ENCODE results near the gene ADGRD1.

Gene ADGRD1

DNA sequence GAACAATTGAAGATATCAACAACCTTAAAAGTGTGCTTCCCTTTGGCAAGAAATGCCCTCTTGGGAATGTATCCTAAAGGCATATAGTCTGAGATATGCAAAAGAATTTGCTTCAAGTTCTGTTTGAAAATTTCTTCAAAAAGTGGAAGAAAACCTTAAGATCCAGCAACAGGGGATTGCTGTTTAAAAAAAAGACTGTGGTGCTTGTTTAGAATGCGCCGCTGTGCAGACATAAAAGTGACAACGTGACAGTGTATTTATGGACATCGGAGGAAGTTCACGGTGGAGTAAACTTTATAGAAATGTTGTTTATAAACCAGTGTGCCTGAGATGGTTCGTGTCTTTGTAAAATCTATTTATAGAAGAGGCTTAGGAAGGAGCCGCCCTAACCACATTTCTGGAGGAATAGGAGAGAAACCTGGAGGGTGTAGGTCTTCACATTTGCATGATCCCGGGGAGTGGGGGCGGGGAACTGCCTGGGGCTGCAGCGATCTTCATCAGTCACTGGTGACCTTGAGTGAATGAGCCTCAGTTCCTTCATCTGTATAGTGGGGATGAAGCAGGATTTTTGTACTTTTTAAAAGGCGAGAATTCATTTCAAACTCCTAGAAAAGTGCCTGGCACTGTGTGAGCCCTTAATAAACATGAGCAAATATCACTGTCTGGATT, 27.5 kb downstream of the ADGRD1 start:
- no peak overlapping the region for H3K4me3 Mint-ChIP-seq
- H3K9me3 Mint-ChIP-seq: no peaks in the 10 kb centered on the region
- H3K36me3 Mint-ChIP-seq (ENCODE audit: low read depth): no peaks in the 10 kb centered on the region
- H3K27ac Mint-ChIP-seq: no peak overlapping the region
- H3K4me1 Mint-ChIP-seq: peaks cover 10% of the 10 kb centered on the region
- peaks cover 25% of the 10 kb centered on the region for H3K27me3 Mint-ChIP-seq
- DNase-seq (no peak), ATAC-seq (no peak)

DNA sequence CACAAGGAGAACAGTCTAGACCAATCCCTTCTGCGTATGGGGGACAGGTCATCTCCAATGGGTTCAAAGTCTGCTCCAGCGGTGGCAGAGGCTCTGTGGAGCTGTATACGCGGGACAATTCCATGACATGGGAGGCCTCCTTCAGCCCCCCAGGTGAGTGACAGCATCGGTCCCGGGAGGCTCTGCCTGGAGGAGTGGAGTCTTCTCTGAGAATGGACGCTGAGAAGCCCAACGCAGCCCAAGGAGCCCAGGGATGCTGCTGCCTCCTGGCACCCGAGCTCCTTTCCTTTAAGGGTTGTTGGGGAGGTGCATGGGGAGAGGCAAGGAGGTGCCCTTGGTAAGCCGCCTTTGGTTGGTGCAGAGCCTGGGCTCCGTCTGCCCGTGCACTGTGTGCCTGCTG, 28.2 kb downstream of the ADGRD1 start:
- Mint-ChIP-seq H3K4me1 (peaks cover 10% of the 10 kb centered on the region), H3K27me3 (peaks cover 25% of the 10 kb centered on the region), H3K9me3 (no peaks in the 10 kb centered on the region), H3K36me3 (ENCODE audit: low read depth) (no peaks in the 10 kb centered on the region), H3K27ac (no peak overlapping the region), H3K4me3 (no peak overlapping the region)
- DNase-seq (no peak), ATAC-seq (no peak)

DNA sequence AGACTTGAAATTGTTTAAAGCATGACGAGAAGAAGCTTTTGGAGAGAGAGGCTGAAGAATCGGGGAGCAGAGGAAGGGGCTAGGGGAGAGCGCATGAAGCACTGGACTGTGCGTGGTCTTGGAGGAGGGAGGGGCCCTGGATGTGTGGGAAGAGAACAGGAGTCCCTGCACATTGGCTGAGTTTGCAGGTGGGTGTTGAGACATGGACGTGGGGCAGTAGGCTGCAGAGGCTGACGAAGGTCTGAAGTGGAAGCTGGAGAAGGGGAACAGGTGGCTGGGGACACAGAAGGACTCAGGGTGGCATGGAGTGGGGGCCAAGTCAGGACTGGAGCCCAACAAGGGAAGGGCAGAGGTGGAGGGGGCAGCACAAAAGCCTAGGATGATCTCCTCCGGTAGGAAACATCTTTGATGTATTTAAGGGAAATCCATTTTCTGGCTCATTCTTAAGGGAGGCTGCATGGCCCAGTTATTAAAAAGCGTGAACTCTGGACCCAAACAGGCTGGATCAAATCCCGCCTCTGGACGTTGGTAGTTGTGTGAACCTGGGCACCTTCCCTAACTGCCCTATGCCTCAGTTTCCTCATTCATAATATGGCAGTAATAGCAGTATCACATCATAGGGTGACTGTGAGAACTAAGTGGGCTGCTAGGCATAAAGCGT, 29.0 kb downstream of the ADGRD1 start:
- no peak for ATAC-seq
- H3K36me3 Mint-ChIP-seq (ENCODE audit: low read depth): no peaks in the 10 kb centered on the region
- DNase-seq: no peak
- H3K4me3 Mint-ChIP-seq: no peak overlapping the region
- peaks cover 28% of the 10 kb centered on the region for H3K27me3 Mint-ChIP-seq
- peaks cover 10% of the 10 kb centered on the region for H3K4me1 Mint-ChIP-seq
- H3K27ac Mint-ChIP-seq: no peak overlapping the region
- no peaks in the 10 kb centered on the region for H3K9me3 Mint-ChIP-seq

DNA sequence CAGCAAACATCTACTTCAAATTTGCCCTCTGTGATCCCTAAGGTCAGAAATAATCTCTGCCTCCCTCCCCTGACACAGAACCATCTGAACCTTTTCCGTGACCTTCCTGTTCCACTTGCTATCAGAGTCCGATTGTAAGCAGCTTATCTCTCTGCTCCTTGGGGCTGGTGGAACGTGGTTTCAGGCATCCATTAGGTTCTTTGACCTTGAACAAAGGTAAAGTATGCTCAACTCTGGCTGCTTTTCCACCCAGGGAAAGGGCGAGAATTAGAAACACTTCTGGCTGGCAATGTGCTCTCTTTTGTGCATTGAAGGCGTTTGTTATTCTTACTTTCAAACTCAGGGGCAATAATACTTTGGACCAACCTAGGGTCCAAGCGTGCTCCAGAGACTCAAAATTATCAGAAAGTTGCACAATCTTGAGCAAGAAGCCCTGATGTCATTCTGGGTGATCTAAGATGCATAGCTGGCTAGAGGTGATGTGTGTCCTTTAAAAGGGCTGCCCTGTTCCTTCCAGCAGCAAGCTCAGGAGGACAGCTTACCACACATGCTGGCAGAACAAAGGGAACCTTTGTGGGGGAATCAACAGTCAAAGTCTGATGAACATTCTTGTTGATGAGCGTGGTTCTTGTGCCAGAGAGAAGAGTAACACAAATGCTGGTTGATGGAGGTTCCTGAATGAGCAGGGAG, 29.8 kb downstream of the ADGRD1 start:
- no peak overlapping the region for H3K27ac Mint-ChIP-seq
- no peaks in the 10 kb centered on the region for H3K36me3 Mint-ChIP-seq (ENCODE audit: low read depth)
- peaks cover 10% of the 10 kb centered on the region for H3K4me1 Mint-ChIP-seq
- DNase-seq (no peak), ATAC-seq (no peak)
- H3K9me3 Mint-ChIP-seq: no peaks in the 10 kb centered on the region
- H3K27me3 Mint-ChIP-seq: peaks cover 32% of the 10 kb centered on the region
- no peak overlapping the region for H3K4me3 Mint-ChIP-seq

DNA sequence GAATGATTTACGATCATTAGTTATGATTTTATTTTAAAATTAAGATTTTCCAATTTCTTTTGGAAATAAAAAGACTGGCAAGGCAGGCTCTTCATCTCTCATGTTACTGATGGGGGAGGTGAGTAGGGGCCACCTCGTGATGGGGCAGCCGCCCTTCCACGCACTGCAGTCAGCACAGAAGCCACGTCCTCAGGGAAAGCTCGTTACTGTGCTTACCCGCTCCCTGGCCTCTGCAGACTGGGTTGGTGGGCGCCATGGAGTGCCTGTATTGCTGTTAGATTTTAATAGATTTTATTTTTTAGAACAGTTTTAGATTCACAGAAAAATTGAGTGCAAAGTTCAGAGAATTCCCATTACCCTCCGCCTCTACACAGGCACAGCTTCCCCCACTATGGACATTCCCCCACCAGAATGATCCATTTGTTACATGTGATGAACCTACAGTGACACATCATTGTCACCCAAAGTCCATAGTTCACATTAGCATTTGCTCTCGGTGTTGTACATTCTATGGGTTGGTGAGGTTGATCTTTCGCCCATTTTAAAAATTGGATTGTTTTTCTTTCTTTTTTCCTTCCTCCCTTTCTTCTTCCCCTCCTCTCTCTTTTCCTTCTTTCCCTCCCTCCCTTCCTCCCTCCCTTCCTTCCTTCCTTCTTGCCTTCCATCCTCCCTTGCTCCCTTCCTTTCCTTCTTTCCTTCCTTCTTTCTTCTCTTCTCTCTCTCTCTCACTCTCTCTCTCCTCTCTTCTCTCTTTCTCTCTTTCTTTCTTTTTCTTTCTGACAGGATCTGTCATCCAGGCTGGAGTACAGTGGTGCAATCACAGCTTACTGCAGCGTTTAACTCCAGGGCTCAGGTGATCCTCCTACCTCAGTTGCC, 30.7 kb downstream of the ADGRD1 start:
- no peaks in the 10 kb centered on the region for H3K36me3 Mint-ChIP-seq (ENCODE audit: low read depth)
- H3K4me3 Mint-ChIP-seq: no peak overlapping the region
- H3K27ac Mint-ChIP-seq: no peak overlapping the region
- no peak for ATAC-seq
- peaks cover 32% of the 10 kb centered on the region for H3K27me3 Mint-ChIP-seq
- no peaks in the 10 kb centered on the region for H3K9me3 Mint-ChIP-seq
- DNase-seq: no peak
- H3K4me1 Mint-ChIP-seq: peaks cover 10% of the 10 kb centered on the region

DNA sequence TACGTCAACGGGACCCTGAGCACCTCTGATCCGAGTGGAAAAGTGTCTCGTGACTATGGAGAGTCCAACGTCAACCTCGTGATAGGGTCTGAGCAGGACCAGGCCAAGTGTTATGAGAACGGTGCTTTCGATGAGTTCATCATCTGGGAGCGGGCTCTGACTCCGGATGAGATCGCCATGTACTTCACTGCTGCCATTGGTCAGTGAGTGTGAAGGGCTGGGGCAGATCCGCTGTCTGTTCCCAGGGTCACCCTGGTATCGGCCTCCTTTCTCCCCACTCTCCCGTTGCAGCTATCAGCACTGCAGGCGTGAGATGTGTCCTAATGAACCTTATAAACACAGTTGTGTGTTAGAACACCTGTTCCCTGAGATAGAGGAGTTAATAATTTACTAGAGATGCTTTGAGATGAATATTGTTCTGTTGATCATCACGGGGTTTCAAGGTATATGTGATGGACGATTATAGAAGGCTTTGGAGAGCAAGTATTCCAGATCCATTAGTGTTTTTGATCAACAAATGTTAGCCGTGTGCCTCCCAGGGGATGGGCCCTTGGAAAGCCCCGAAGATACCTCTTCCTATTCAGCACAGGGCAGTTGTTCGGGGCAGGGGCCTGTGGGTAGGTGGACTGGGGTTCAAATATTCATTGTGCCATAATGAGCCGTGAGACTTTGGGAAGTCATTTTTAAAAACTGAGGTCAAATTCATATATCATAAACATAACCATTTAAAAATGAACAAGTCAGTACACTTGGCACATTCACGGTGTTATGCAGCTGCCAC, 33.6 kb downstream of the ADGRD1 start:
- Mint-ChIP-seq H3K4me1 (peaks cover 4% of the 10 kb centered on the region), H3K27ac (no peak overlapping the region), H3K4me3 (no peak overlapping the region), H3K27me3 (peaks cover 27% of the 10 kb centered on the region), H3K9me3 (no peaks in the 10 kb centered on the region), H3K36me3 (ENCODE audit: low read depth) (no peaks in the 10 kb centered on the region)
- ATAC-seq (no peak), DNase-seq (no peak)

DNA sequence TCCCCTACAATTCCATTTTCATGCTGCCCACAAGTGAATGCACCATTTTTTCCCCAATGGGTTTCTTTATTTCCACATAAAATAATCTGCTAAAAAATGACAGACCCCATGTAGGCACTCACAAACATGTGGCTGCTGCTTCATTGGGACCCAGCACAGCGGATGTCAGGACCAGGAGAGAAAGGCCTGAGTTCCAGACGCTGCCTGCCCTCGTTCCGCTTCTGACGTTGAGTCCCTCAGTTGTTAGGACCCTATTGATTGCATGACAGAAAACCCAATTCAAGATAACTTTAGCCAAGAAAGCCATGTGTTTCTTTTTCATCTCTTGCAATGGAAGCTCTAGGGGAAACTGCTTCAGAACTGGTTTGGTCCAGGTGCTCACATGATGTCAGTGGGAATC, 34.6 kb downstream of the ADGRD1 start:
- Mint-ChIP-seq H3K27ac (no peak overlapping the region), H3K27me3 (peaks cover 24% of the 10 kb centered on the region), H3K9me3 (no peaks in the 10 kb centered on the region), H3K36me3 (ENCODE audit: low read depth) (no peaks in the 10 kb centered on the region), H3K4me1 (peaks cover 2% of the 10 kb centered on the region), H3K4me3 (no peak overlapping the region)
- DNase-seq (no peak), ATAC-seq (no peak)

DNA sequence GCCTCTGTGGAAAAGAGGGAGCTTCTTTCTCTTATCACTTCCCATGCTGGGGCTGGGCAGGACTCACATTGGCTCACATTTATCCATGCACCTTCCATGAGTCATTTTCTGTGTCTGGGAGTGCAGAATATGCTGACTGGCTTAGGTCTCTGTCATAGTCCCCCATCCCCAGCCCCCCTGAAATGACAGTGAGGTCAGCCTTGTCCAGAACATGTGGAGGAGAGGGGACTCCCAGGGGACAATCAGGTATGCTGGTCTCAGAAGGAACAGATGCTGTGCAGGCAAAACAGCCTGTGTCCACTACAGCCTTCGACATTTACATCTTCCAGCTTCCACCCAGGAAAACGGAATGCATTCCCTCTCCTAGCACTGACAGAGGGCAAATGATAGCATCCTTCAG, 35.0 kb downstream of the ADGRD1 start:
- Mint-ChIP-seq H3K4me1 (peaks cover 2% of the 10 kb centered on the region), H3K36me3 (ENCODE audit: low read depth) (no peaks in the 10 kb centered on the region), H3K27ac (no peak overlapping the region), H3K4me3 (no peak overlapping the region), H3K9me3 (no peaks in the 10 kb centered on the region), H3K27me3 (peaks cover 23% of the 10 kb centered on the region)
- ATAC-seq (no peak), DNase-seq (no peak)

DNA sequence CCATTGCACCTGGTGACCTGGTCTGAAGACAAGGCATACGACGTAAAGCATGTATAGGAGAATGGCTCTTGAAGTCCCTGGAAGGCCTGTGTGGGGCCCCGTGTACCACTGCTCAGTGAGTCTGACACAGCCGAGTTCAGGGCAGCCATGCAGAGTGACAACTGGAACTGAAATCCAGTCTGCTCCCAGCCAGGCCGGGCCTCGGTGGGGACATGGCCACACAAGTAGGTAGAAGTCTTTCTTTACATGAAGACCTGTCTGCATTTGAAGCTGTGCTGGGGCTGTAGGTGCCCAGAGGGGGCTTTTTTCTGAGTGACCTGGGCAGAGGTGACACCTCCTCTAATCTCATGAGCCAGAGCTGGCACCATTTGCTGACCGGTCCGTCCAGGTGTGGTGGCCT, 35.7 kb downstream of the ADGRD1 start:
- DNase-seq (no peak), ATAC-seq (no peak)
- Mint-ChIP-seq H3K4me1 (peaks cover 2% of the 10 kb centered on the region), H3K9me3 (no peaks in the 10 kb centered on the region), H3K36me3 (ENCODE audit: low read depth) (no peaks in the 10 kb centered on the region), H3K27ac (no peak overlapping the region), H3K4me3 (no peak overlapping the region), H3K27me3 (peaks cover 23% of the 10 kb centered on the region)

DNA sequence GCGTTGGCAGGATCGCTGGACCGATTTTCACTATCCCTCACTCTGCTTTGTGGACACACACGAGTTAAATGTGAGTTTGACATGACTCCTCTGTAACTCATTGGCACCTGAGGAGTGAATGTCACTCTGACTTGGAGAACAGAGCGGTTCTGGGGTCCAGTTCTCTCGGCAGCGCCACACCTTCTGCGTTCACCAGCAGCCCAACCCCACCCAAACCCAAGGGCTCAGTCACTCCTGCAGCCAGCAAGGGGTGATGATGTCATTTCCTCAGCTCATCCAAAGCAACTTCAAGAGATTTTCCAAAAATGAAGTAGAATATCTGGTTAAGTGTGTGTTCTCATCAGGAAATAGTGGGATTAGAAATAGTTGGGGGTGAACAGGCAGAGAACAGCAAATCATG, 36.3 kb downstream of the ADGRD1 start:
- H3K27ac Mint-ChIP-seq: no peak overlapping the region
- ATAC-seq (no peak), DNase-seq (no peak)
- no peak overlapping the region for H3K4me3 Mint-ChIP-seq
- no peaks in the 10 kb centered on the region for H3K36me3 Mint-ChIP-seq (ENCODE audit: low read depth)
- H3K4me1 Mint-ChIP-seq: peaks cover 4% of the 10 kb centered on the region
- H3K9me3 Mint-ChIP-seq: no peaks in the 10 kb centered on the region
- H3K27me3 Mint-ChIP-seq: peaks cover 21% of the 10 kb centered on the region

DNA sequence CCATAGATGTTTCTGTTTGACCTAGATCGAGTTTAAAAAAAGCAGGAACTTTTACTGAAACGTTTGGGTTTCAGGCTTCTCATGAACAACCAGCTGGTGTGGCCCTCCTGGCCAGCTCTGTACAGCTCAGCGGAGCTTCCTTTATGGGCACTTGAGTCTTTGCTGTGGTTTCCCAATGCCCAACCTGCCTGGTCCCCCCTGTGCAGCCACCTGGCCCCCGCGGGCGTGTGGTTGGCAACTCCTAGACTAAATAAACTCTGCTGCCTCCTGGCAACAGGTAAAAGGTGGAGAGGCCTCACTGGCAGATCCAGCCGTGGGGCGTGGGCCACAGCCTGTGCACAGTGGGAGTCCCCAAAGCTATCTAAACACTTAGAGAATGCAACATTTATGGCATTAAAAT, 38.7 kb downstream of the ADGRD1 start:
- Mint-ChIP-seq H3K4me1 (peaks cover 5% of the 10 kb centered on the region), H3K27me3 (peaks cover 12% of the 10 kb centered on the region), H3K4me3 (no peak overlapping the region), H3K36me3 (ENCODE audit: low read depth) (no peaks in the 10 kb centered on the region), H3K9me3 (no peaks in the 10 kb centered on the region), H3K27ac (no peak overlapping the region)
- DNase-seq: no peak
- ATAC-seq: peak; percentile 33

DNA sequence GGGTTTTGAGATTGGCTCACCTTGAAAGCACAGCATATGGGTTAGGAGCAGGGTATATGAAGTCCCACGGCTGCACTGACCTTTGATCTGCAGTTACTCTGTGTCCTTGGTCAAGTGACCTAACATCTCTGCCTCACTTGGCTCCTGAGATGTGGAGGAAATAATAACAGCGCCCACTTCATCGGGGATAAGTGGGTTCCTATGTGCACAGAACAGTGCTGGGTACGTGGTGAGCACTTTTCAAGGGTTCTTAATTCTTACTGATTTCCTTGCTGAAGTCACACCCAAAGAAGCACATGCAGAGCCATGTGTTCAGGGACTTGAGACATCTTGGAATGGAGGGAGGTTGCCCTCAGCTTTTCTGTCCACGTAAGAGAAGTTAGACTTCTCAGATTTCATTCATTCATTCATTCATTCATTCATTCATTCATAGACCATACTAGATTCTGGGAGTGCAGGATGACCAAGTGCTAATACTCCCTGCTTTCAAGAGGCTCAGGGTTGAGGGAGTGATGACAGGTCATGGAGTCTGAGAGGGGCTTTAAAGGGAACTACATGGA, 39.4 kb downstream of the ADGRD1 start:
- Mint-ChIP-seq H3K4me1 (peaks cover 5% of the 10 kb centered on the region), H3K27ac (no peak overlapping the region), H3K36me3 (ENCODE audit: low read depth) (no peaks in the 10 kb centered on the region), H3K9me3 (no peaks in the 10 kb centered on the region), H3K4me3 (no peak overlapping the region), H3K27me3 (peaks cover 8% of the 10 kb centered on the region)
- no peak for DNase-seq
- no peak for ATAC-seq

DNA sequence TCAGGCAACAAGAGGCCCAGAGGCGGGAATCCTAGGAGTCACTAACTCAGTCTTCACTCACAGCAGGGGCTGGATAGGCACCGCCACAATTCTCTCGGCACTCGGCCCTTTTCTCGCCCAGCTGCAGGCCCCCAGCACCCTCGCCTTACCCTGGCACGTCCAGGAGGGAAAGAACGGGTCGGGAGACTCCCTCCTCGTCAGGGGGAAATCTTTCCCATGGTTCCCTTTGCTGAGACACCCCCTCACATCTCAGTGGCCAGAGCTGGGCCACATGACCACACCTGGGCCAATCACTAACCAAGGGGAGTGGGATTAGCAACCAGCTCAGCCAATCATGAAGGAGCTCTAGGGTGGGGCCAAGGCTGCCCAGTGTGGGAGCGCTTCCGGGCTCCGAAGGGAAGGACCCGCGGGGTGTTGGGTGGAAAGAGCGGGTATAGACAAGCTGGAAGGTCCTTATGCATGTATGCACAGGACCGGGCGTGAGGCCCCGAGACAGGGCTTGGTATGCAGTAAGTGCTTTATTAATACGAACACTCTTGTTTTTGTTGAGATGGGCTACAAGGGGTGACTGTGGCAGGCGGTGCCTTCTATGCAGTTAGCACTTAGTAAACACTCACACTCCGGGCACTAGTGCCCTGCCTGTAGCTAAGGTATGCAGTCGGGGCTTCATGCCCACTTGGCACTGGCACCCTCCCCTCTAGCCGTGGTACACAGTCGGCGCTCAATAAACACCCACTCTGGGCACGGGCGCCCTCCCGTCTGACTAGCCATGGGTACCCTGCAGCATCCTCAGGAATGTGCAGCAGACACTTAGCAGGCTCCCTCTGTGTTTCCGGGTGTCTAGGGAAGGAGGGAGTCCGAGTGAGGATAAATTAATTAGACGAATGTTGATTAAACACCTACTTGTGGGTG, 40.3 kb downstream of the ADGRD1 start:
- DNase-seq (no peak), ATAC-seq (no peak)
- no peak overlapping the region for H3K4me3 Mint-ChIP-seq
- peaks cover 7% of the 10 kb centered on the region for H3K27me3 Mint-ChIP-seq
- H3K27ac Mint-ChIP-seq: no peak overlapping the region
- peaks cover 5% of the 10 kb centered on the region for H3K4me1 Mint-ChIP-seq
- no peaks in the 10 kb centered on the region for H3K36me3 Mint-ChIP-seq (ENCODE audit: low read depth)
- no peaks in the 10 kb centered on the region for H3K9me3 Mint-ChIP-seq
